H1 (cell line): ENCODE results near the gene CD180. TPM values are rescaled to one million over a fixed set of nuclear protein-coding genes. Genes with fewer than 3 reads are reported as not detected.

ENCODE experiments used
- E2F6 ChIP-seq: IDR thresholded peaks from 2 replicates; pipeline ENCODE4 v1.6.1; 2012; ENCODE audit warnings: inconsistent platforms
- NANOG ChIP-seq: IDR thresholded peaks from 2 replicates; pipeline ENCODE4 v1.6.1; 2011; ENCODE audit warnings: low read length, low read depth, mild to moderate bottlenecking, inconsistent platforms; ENCODE audit not compliant: insufficient read depth, poor library complexity, severe bottlenecking
- SAP30 ChIP-seq: fragments of 300-600 bp; sonication (generic); IDR thresholded peaks from 2 replicates; pipeline ENCODE4 v1.7.1; 2012; ENCODE audit warnings: low read length, moderate library complexity, mild to moderate bottlenecking, inconsistent platforms; ENCODE audit not compliant: insufficient read depth, insufficient replicate concordance
- TCF12 ChIP-seq: IDR thresholded peaks from 2 replicates; pipeline ENCODE4 v1.6.1; 2011; ENCODE audit warnings: low read depth, mild to moderate bottlenecking, low read length
- polyA plus RNA-seq, 7 experiments: library from polyadenylated mRNA; depleted of rRNA in 3 of 7; stranded (reverse) in 5 of 7; unstranded in 2 of 7; fragments of >200 nt in 5 of 7; fragments of 200-250 nt in 2 of 7; gene quantifications; 1 replicate in 5 of 7; 2 replicates in 1 of 7; 4 replicates in 1 of 7; pipeline versions ENCODE4 v1.2.1 to v1.2.3, GENCODE V29; 2011 to 2013; ENCODE audit warnings: missing spikeins in 2 of 7, mixed read lengths in 2 of 7
- total RNA-seq: library from RNA; stranded (reverse); fragmentation: NEBNext Ultra II Directional; extraction: Animal tissue kit (Norgen Biotek cat#: 25700); gene quantifications from 2 replicates; pipeline ENCODE4 v1.2.1, GENCODE V29; 2021

CD180 gene
- total and polyA plus RNA-seq, 2 of the 8 experiments (the other 6 are each of a cell fraction or from before 2014, with no cell fraction given) = not detected

- TF ChIP-seq SAP30 = no peak
- TF ChIP-seq E2F6 = no peak
- TF ChIP-seq TCF12 = no peak
- TF ChIP-seq NANOG = no peak
Observed at GRCh38 chr5:67233075-67233474, 36.5 kb upstream of the CD180 start (continued).
